Measurements from ENCODE around the gene USP20.

The USP20 gene

DNA sequence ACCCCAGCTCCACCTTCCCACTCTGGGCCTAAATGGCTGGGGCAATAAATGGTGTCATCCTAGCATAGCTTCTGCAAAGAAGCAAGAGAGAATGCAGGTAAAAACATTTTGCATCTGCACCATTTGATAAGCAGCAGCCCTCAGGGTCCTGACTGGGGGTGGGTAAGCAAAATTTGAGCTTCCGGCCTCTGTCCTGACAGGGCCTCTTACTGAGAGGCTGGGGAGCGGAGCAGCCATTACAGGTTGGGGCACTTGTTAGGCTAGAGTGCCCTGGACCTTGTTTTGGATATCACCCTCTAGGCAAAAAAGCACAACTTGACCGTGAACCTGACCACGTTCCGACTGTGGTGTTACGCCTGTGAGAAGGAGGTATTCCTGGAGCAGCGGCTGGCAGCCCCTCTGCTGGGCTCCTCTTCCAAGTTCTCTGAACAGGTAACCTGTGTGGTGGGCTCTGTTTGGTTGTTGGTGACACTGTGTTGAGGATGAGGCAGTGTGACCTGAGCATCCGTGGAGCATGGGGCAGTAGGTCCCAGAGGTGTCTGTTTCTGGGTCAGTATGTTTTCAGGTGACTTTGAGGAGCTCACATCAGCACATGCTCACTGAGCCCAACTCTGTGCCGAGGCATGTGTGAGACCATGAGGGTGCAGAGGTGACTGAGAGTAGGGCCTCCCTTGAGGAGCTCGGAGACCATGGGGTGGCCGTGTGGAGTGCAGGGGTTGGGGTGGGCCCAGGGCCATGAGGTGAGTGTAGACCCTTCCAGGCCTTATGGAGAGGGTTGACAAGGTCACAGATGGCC is 23.1 kb downstream of the USP20 start:
- no peak for DNase-seq

DNA sequence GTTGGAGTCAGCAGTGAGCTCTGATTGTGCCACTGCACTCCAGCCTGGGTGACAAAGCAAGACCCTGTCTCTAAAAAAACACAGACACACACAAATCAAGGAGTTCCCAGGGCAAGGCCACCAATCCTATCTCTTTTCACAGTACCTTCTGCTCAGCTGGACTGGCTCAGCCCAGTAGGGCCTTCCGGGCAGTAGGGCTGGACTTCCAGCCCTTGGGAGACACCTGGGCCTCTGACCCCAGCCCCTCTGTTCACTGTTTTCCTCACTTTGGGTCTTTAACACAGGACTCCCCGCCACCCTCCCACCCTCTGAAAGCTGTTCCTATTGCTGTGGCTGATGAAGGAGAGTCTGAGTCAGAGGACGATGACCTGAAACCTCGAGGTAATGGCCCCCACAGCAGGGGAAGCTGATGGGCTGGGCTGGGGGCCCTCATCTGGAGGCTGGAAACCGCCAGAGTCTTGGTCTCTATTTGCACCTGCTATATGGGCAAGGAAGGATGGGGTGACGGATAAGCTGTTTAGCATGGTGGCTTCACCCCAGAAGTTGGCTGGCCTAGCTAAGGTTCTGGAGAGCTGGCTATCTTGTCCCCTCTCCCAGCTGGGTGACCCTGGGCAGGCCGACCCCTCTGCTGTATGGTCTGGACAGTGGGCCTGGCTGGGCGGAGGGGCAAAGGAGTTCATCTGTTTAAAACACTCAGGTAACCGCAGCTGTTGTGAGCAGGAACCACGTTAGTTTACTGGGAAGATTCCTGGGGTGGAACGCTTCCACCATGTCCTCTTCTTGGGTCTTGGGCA is 25.6 kb downstream of the USP20 start:
- DNase-seq = no peak

DNA sequence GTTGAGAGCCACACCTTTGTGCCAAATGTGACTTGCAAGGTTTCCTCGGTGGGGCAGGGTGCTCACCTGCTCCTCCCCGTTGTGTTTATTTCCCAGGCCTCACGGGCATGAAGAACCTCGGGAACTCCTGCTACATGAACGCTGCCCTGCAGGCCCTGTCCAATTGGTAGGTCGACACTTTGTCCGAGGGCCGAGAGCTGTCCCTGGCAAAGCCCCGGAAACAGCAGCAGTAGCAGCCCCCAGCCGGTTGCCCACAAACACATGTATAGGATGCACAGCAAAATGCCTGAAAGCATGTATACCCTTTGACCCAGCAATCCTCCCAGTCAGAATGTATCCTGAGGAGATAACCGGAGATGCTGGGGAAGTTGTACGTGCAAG is 26.2 kb downstream of the USP20 start:
- no peak for DNase-seq

DNA sequence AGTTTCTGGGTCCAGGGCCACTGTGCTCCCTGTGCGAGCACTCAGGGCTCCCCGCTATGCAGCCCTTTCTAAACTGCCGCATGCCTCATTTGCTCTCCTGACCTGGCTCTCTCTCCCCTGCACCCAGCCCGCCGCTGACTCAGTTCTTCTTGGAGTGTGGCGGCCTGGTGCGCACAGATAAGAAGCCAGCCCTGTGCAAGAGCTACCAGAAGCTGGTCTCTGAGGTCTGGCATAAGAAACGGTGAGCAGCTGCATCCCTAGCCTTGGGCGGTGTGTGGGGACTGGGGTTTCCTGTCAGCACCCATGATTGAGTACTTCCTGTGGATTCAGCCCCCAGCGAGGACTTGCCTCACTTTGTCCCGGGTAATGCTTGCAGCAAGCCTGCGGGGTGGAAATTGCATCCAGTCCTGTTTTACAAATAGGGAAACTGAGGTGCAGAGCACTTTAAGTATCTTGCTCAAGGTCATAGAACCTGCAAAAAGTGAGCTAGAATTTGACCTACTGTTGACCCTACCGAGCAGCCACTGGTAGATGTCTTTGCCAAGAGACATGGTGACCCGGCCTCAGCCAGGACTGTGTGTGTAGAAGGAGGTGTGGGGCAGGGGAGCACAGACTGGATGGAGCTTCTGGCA is 27.9 kb downstream of the USP20 start:
- peak; percentile 50 to 67 for DNase-seq

DNA sequence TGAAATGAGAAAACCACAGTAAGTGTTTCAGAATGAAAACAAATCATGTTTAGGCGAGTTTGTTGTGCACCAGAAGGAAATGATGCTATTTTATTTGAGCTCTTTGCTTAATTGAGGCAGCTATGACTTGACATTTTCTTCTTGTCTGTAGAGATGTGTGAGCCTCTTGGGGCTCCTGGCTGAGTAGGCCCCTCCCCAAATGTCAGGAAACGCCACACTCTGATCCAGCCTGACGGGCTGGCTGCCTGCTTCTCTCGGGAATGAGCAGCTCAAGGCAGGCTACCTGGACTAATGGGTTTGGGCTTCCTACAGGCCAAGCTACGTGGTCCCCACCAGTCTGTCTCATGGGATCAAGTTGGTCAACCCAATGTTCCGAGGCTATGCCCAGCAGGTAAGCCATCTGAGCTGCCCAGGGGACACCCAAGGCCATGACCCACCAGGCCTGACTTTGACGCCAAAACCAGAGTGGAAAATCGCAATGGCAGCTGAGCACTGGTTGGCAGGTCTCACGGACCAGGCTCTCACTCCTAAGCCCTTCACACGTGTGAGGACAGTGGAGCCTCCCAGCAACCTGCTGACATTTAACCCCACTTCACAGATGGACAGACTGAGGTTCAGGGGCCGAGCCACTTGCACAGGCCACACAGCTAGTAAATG is 29.9 kb downstream of the USP20 start:
- no peak for DNase-seq

DNA sequence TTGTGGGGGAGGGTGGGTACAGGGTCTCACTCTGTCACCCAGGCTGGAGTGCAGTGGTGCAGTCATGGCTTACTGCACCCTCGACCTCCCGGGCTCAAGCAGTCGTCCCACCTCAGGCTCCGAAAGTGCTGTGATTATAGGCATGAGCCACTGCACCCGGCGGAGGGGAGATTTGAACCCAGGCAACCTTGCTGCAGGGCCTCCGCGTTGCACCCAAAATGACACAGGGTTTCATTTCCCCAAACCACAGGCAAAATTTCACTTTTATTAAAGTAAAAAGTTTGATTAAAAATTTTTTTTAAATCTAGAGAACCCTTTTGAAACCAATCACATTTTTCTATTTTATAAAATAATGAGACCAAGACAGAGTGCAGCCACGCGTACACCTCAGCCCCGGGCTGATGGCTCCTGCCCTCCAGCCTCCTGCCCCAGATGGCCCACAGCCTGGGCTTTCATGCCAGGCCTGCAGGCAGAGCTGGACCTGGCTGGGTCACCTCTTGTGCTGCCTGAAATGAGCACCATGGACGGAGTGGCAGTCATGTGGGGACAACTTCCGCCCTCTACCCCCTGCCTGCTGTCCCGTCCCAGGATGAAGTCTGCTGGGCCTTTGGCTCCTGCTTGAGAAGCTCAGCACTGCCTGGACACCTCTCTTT is 30.5 kb downstream of the USP20 start:
- DNase-seq = no peak

DNA sequence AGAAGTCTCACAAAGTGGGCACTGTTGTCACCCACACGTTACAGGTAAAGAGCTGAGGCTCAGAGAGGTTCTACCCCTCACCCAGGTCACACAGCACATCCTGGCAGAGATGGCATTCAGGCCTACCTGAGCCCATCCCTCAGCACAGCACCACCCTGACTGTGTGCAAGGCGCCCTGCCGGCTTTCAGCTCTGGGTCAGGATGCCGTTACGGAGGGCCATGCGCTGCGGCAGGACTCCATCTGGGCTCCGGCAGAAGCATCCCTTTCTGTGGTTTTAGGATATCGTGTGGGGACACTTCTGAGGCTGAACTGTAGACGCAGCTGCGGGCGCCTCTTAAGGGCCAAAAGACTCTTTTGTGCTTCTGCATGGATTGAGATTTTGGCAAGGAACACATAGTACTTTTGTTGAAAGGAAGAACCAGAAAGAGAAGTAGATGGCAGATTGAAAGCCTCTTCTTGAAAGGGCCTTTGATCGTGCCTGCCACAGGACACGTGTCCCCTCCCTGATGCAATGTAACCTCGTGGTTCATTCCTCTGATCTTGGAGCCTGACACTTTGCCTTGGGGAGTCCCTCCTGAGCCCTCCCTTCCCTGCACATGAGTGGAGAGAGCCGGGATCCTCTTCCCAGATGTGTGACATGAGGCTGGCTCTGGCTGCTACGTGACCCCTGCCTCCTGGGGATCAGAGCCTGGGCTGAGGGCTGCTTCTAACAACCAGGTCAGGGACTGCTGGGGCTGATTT is 31.3 kb downstream of the USP20 start:
- peak; percentile 45 to 57 for DNase-seq

DNA sequence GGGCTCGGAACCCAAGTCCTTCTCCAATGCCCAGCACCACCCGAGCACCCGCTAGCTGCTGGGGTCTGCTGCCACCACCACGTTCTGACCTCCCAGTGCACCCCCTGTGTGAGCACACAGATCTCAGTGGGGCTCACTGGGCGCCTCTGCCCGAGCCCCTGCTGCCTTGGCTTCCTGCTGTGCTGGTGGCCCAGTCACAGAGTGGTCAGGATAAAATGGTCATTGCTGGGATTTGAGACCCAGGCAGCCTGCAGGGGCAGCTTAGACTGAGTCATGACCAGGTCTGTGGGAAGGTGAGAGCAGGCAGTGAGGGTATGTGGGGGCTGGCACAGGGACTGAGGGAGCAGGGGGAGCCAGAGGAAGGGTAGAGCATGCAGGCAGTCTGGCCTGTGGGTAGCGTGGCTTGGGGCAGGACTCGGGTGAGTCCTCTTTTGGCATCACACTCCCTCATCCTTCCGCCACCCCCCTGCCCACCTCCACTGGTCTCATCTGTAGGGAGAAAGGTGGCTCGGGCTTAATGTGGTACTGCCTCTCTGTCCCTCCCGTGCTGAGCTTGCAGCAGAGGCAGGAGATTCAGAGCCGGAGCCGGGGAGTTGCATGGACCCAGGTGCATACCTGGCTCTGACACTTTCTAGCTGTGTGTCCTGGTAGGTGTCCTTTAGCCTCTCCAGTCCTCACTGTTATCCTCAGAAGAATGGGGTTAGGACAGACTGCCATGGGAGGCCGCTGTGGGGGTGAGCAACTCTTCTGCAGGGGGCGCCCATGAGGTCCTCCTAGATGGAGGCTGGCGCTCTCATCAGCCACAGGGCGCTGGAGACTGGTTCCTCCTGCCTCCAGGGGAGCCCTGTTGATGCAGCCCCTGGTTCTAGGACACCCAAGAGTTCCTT is 32.1 kb downstream of the USP20 start:
- DNase-seq = no peak

DNA sequence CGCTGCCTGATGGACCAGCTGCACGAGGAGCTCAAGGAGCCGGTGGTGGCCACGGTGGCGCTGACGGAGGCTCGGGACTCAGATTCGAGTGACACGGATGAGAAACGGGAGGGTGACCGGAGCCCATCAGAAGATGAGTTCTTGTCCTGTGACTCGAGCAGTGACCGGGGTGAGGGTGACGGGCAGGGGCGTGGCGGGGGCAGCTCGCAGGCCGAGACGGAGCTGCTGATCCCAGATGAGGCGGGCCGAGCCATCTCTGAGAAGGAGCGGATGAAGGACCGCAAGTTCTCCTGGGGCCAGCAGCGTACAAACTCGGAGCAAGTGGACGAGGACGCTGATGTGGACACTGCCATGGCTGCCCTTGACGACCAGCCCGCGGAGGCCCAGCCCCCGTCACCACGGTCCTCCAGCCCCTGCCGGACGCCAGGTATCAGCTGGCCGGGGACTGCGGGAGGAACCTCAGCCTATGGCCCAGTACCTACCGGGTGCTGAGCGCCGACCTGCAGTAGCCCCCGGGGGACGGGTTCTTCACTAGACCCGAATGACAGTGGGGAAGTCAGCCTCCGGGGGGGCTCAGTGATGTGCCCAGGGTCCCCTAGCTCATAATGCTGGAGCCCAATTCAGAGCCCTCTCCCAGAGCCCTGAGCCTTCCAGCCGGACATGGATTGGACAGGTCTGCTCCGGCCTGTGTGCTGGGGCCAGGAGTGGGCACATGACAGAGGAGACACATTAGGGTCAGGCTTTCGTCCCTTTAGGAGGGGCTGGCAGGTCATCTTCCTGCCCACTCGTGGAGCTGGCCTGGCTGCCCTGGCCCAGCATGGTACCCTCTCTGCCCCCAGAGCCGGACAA is 33.0 kb downstream of the USP20 start:
- DNase-seq = no peak

DNA sequence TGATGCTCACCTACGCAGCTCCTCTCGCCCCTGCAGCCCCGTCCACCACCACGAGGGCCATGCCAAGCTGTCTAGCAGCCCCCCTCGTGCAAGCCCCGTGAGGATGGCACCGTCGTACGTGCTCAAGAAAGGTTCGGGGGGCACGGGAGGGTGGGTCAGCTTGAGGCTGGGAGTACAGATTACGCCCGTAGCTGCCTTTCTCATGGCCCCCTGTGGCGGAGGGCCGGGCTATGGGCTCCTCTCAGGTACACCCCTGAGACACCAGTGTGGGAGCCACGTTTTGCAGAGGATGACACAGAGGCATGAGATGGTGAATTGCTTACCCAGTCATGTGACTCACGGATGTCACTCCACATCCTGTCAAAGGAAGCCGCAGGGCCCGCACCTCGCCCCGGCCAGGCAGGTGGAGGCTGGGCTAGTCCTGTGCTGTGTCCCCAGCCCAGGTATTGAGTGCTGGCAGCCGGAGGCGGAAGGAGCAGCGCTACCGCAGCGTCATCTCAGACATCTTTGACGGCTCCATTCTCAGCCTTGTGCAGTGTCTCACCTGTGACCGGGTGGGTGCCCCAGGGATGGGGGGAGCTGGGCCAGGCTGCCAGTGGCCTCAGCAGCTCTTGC is 33.7 kb downstream of the USP20 start:
- DNase-seq = peak; percentile 91 to 93

DNA sequence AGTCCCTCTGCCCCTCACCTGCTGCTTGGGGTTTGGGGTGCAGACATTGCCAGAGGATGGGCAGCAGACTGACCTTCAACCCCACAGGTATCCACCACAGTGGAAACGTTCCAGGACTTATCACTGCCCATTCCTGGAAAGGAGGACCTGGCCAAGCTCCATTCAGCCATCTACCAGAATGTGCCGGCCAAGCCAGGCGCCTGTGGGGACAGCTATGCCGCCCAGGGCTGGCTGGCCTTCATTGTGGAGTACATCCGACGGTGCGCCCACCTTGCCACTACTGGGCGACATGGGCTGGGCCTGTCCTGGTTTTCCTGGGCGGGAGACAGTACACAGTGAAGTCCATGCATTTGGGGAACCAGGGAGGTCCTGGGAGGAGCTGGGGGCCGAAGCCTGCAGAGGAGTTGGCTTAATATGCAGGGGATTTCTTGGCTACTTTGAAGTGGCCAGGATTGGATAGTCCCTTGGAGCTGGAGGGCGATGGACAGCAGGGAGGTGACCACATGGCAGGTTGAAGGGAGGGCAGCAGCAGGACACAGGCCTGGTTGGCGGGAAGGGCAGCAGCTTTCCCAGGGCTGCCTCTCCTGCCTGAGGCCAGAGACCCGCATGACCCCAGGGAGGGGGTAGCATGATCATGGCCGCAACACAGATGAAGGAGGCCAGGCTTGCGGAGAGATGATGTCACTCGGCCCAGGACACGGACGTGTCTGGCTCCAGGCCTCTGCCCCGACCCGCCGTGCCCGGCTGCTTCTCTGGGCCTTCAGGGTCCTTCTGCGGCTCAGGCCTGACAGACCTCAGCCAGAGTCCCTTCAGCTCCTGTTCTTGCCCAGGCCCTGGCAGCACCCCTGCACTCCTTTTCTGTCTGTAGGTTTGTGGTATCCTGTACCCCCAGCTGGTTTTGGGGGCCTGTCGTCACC is 34.6 kb downstream of the USP20 start:
- no peak for DNase-seq

DNA sequence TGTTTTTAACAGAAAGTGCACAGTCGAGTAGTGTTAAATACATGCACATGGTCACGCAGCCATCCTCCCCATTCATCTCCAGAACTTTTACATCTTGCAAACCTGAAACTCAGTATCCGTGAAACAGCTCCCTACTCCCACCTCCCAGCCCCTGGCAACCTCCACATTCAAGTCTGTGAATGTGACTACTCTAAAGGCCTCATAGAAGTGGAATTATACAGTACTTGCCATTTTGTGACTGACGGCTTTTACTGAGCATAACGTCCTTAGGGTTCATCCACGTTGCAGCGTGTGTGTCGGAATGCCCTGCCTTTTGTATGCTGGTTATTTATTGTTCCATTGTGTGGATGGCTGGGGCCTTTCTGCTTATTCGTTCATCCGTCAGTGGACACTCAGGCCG is 35.8 kb downstream of the USP20 start:
- no peak for DNase-seq

DNA sequence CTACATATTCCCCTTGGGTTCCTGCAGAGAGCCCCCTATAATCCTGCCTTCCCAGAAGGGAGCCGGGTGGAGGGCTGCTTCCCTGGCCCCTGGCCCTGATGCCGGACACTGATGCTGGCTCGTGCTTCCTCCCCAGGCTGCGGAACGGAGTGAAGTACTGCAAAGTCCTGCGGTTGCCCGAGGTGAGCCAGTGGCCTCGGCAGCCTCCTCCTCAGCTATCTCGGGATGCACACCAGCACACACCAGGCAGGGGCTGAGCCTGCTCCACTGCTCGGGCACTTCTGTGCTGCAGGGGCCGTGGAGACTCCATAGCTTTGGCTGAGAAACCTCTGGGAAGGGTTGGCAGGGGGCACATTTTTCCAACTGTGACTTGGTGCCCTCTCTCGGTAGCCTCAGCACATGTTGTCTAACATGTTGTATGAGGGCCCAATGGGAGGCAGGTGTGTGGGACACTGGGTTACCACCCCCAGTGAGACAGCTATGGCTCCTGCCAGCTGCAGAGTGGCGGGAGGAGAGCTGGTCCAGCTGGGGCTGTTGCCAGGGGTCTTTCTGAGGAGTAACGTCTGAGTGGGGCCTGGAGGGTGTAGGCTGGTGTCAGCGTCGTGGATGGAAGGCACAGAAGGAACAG is 38.4 kb downstream of the USP20 start:
- no peak for DNase-seq

DNA sequence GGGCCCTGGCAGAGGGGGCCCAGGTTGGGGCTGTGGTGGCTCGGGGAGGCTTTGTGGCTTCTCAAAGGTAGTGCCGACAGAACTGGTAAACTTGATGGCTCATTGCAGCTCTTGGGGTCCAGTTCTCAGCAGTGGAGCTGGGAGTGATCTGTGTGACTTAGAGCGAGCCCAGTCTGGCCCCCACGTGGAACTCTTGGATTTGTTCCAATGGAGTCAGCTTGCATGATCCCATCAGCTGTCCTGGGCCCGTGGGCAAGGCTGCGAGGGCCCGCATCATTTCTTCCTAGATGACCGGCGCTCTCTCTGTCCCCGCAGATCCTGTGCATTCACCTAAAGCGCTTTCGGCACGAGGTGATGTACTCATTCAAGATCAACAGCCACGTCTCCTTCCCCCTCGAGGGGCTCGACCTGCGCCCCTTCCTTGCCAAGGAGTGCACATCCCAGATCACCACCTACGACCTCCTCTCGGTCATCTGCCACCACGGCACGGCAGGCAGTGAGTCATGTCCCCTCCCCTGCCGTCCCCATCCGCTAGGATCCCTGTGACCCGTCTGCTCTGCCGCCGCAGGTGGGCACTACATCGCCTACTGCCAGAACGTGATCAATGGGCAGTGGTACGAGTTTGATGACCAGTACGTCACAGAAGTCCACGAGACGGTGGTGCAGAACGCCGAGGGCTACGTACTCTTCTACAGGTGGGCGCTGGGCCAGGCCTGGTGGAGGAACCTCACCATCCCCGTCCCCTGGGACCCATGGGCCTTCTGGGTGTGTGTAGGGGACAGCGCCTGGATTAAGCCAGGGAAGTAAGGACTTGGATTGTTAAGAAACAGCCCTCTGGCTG is 39.2 kb downstream of the USP20 start:
- no peak for DNase-seq

DNA sequence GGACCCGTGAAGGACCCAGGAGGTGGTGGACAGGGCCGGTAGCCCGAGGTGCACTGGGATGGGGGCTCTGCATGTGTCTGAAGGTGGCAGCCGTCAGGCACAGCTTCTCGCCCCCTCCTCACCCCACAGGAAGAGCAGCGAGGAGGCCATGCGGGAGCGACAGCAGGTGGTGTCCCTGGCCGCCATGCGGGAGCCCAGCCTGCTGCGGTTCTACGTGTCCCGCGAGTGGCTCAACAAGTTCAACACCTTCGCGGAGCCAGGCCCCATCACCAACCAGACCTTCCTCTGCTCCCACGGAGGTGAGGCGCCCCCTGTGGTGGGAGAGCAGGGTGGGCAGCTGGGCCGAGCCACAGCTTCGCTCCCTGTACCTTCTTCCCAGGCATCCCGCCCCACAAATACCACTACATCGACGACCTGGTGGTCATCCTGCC is 39.9 kb downstream of the USP20 start:
- no peak for DNase-seq

DNA sequence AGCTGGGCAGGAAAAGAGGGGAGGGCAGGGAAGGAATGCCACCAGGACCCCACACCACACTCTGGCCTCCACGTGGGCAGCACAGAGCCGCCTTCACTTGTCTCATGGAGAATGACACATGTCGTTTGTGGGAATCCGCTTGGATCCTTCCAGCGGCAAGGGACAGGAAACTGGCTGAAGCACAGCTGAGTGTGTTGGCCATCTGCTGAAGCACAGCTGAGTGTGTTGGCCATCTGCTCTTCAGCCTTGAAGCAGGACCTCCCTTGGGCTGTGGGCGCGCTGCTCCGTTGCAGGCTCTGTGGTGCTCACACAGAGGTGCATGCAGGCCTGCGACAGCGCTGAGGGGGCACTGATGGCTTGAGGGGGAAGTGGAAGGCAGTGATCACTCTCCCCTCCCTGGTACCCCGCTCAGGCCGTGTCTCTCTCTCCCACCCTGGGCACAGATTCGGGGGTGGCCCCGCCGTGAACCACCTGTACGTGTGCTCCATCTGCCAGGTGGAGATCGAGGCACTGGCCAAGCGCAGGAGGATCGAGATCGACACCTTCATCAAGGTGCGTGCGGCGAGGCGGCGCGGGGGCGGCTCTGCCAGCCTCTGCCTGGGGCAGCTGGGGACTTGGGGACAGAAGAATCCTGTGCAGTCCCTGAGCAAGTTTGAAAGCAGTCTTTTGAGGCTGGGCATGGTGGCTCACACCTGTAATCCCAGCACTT is 40.6 kb downstream of the USP20 start:
- DNase-seq = no peak

All from CD4-positive, alpha-beta T cell treated with Interleukin-1 beta for 1 hour (primary cell).